ENCODE results near the gene ECE1.

ECE1 gene

GRCh38 chr1:21289700-21290545 lies at the start of gene ECE1:
TSS of gene ECE1 (minus strand) at chr1:21290463. CDS start at chr1:21290414, 49 bp downstream.
- no peak for DNase-seq

DNA sequence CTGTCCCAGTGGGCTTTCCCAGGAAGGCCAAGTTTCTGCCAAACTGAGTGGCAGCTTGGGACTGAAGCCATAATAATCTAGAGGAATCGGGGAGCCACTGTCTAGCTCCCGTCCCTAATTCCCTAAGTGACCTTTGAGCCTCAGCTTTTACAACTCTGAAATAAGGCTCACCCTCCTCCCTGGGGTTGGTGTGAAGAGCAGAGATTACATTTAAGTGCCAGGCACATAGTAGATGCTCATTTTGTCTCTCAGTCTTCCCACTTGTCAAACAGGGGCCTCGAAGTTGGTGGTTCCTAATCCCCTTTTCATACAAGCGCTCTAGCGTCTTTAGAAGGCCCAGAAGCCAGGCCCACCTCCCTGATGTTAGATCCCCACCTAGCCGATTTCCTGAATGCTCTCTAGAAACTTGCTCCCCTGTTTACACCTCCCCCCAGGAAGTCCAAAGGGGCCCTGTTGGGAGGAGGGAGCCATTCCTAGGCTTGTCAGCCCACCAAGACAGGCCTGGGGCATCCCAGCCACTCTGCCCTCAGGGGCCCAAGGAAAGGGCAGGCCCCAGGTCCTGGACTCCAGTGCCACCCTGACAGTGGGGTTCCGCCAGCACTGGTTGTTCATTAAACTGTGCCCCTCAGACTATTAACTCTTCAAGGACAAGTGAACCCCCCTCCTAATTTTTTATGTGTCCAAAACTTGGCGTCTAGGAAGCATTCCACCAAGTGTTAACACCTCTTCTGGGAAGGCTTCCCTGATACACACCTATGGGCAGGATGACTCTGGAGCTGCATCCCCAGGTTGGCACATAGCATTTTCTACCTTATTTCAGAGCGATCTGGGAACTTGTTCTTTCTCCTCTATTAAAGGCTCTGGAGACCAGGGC lies 49.3 kb upstream of the ECE1 start:
- DNase-seq: no peak

GRCh38 chr1:21338573-21339355 lies 48.5 kb upstream of the ECE1 start:
- no peak for DNase-seq

DNA sequence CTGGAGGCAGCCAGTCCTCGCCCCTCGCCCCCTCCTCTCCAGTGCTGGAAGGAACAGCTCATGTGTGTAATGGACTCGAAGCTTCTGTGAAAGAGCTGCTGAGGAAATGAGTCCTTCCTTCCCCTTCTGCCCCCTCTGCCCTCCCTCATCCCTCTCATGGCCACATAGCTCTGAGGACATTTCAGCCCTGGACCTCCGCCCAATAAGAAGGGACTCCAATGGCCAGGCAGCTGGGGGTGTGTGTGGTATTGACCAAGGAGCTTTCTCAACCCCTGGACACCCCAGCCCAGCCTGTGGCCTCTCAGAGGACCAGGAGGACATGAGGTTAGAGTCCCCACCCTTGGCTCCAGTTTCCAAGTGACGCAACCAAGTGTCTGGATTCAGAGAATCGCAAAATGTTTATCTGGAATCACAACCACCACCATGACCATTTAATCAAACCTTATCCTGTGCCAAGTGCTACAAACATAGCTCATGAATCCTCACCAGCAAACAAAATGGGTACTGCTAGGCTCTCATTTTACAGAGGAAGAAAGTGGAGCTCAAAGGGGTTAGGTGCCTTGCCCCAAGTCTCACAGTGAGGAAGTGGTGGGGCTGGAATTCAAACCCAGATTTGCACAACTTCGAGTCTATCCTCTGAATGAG lies 47.8 kb upstream of the ECE1 start:
- peak; percentile 30 for DNase-seq

- DNase-seq: no peak
Measured at GRCh38 chr1:21337454-21337927, 47.2 kb upstream of the ECE1 start.

- DNase-seq: no peak
Measured at GRCh38 chr1:21337010-21337437, 46.8 kb upstream of the ECE1 start.

DNA sequence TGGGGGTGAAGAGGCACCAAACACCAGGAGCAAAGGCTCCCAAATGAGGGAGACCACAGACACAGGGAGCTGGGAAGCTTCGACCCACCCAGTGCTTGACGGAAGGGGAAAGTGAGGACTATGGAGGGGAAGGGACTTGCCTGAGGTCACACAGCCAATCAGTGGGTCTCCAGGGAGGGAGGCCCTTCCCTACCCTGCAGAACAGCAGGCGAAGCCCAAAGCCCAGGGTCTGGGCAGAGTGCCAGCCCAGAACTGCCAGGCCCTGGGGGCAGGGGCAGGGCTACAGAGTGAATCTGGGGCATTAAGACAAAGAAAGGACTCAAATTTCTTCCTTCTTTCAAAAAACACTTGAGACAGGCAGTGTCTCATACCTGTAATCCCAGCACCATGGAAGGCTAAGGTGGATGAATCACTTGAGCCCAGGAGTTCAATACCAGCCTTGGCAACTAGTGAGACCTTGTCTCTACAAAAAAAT lies 45.5 kb upstream of the ECE1 start:
- DNase-seq: no peak

DNA sequence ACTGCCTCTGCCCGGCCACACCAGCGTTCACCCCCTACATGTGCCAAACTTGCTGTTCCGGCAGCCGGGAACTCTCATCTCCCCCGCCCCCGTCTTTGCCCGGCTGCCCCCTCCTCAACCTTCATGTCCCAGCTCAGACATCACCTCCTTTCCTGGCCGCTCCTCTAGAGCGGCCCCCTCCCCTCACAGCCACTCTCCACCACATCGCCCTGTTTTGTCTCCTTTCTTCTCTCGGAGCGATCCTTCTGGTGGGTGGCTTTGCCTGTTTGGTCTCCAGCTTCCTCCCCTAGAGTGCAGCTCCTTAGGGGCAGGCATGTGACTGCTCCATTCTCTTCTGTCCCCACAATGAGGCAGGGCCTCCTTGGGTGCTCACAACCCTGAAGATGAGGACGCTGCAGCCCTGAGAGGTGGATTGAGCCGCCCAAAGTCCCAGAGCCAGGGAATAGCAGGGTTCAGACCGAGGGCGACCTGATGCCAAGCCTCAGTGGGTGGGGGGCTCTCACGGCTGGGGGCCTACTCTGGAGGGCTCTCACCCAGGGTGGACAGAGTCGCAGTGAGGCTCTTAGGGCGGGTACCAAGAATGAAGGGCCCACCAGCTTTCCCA lies 44.9 kb upstream of the ECE1 start:
- no peak for DNase-seq

DNA sequence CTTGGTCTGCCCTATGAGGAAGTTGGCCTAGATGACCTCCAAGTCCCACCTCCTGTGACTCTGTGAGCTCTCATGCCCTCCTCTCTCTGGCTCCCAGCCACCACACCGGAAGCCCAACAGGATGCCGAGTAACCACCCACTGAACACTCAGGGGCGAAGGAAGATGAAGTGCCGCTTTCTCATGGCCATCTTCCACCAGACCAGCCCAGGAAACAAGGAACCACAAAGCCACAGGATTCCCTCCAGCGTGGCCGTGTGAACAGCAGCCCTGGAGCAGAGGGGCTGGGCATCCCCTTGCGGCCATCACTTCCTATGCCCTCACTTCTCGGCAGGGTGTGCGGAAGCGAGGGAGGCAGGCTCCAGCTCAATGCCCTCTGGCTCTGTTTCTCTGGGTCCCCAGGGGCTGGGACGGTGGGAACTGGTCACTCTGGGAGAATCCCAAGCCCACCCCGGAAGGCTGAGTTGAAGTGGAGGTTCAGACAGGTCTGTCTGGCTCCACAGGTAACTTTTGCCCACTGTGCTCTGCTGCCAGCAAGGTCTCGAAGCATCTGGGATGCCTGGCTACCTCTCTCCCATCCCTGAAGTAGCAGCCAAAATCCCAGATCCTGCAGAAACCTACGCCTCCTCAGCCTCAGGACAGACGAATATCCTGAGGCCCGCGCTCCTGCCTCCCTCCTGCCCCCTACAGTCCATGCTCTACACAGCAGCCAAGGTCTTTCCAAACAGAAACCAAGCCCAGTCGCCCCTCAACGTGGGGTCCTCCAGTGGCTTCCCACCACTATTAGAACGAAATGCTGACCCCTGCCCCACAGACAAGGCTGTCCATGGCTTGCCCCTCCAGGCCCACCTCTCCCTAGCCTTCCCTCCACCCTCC lies 44.2 kb upstream of the ECE1 start:
- DNase-seq: peak; percentile 67

DNA sequence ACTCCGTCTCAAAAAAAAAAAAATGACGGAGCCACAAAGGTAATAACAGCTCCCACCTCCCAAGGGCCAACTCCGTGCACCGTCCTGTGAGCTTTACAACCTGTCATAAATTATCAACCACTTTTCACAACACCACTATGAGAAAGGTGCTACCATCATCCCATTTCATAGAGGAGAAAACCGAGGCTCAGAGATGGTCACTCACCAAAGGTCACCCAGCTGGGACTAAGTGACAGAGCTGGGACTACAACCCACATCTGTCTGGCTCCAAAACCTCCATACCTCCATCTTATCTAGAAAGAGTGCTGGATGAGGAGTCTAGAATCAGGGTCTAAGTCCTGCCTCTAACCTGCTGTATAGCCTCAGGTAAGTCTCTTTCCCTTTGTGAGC lies 43.6 kb upstream of the ECE1 start:
- DNase-seq: no peak

GRCh38 chr1:21332554-21333311 lies 42.5 kb upstream of the ECE1 start:
- DNase-seq: no peak

- no peak for DNase-seq
Measured at GRCh38 chr1:21331752-21332478, 41.7 kb upstream of the ECE1 start.

DNA sequence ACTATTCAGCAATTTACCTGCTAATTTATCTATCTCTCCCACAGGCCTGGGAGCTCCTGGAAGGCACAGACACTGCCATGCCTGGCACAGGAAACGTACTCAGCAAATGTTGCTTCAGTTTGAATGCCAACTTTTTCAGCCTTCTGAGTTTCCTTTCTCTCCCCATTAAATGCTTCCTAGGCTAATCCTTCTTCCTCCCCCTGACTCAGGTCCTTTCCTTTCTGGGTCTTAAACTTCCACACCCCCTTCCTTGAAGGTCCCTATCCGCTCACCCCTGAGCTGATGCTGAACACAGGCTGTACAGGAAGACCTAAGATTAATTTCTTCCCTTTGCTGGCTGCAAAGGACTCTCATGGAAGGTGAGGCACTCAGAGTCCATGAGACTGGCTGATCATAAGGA lies 40.3 kb upstream of the ECE1 start:
- DNase-seq: no peak

DNA sequence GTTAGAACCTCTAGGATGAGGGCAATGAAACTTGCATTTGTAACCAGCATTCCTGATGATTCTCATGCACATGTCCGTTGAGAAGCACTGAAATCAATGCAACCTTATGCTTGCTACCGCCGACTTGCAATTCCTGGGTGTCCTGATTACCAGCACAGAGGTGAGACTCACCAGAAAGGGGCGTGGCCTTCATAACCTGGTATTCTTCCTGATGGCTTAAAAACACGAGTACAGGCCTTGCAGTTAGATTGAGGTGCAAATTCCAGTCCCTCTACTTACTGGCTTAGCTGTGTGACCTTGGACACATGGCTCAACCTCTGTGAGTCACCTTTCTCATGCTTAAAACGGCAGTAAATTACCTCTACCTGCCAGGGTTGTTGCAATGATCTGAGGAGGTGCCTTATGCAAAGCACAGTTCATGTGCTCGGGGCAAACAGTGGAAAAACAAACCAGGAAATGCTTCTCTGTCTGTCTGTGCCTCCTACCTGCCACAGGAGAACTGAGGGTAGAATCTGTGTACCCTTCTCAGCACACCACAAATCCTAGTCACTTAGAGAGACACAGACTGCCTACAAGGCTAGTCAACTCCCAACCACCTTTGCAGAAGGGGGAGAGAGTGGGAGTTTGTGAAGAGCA lies 39.1 kb upstream of the ECE1 start:
- DNase-seq: no peak

GRCh38 chr1:21327566-21328323 lies 37.5 kb upstream of the ECE1 start:
- no peak for DNase-seq

DNA sequence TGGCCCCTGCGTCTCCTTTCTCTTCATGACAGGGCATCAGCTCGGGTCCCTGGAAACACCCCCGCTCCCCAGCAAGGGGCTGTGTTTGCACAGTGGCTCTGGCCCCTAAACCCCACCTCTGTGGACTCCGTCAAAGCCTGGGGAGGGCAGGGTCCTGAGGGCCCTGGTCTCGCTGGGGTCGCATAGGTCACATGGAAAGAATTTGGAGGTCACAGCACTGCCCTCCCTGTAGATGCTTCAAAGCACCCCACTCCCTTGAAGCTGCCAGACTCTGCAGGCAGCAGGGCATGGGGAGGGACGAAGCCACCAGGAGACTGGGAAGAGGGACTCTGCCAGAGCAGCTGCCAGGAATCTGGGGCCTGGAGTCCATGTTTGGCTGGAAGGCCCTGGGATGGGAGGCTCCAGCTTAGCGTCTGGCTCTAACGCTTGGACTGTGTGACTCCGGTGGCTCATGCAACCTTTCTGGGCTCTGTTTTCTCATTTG lies 36.6 kb upstream of the ECE1 start:
- no peak for DNase-seq

DNA sequence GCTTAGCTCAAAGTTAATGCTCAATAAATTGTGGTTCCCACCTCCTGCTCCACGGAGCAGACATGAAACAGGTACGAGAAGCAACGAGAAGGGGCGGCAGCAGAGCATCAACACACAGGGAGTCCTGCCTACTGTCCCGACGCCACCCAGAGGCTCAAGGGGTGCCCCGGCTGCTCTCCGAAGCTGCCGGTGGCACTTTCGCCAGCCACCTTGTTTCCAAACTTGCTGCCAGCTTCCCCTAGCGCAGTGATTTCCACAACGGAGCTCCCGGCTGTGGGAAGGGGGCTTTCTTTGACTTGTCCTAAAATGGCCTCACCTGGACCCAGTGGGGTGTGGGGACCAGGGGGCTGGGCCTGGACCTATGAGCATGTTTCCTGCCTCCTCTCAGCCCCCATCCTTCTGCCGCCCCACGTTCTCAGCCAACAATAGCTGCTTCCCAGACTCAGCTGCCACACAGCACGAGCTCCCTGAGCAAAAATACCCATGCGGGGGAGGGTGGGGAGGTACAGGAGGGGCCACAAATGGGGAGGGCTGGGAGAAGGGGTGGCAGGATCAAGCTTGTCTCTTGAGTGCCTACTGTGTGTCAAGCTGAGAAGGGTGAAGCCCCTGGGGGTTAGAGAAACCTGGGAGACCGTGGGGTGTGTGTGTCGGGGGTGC lies 35.6 kb upstream of the ECE1 start:
- DNase-seq: no peak

All from amniotic stem cell (primary cell).